ENCODE measurements around the gene FANCG. TPM values are rescaled to one million over a fixed set of nuclear protein-coding genes. Genes with fewer than 3 reads are reported as not detected.

FANCG gene
- total RNA-seq, 1 donor from 2014 or later, result 8.7 TPM

GRCh38 chr9:35104586-35104985 is 24.8 kb upstream of the FANCG start:
- DNase-seq (ENCODE audit: low read depth), result no peak

GRCh38 chr9:35103660-35104191 is 24.0 kb upstream of the FANCG start:
- DNase-seq (ENCODE audit: low read depth), result no peak

DNA sequence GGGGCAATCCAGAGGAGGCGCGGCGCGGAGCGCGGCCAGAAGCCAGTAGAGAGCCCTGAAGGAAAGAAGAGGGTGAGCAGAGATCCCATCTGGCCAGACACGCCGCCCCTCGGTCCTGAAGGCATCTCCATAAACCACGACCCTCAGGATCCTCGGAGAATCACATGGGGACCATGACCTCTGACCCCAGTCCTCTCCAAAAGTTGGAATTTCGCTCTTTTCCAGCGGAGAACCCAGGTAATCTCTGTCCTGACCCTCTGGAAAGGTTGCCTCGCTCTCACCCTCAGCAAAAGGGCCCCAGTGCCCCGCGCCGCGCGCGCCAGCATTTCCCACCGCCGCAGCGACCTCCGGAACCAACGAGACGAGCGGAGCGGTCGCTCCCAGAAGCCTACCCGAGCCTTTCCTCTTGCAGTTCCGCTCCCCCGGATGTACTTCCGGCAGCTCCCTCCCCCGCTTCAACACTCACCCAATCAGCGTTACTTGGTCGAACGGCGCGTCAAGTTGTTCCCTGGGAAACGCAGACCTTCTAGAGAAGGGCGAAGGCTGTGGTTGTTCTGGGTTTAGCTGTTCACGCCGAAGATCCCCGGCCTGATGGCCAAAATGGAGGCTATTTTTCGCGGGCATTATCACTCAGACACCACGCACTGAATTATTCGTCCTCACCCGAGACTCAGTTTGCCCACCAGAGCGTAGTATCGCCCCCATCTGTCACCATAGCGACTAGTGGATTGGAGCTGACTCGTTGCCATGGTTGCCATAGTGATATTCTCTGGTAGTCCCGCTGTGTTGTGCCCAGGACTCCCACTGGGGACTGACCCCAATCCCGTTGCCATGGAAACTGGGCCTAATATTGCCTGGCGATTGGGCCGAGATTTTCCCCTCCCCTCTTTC is 23.3 kb upstream of the FANCG start, which contains the start of gene STOML2:
TSS of gene STOML2 (minus strand) at position 363 of the 891 bp plus-strand sequence. CDS start at position 326, 37 bp downstream.
- DNase-seq (ENCODE audit: low read depth), result peak; percentile 97

DNA sequence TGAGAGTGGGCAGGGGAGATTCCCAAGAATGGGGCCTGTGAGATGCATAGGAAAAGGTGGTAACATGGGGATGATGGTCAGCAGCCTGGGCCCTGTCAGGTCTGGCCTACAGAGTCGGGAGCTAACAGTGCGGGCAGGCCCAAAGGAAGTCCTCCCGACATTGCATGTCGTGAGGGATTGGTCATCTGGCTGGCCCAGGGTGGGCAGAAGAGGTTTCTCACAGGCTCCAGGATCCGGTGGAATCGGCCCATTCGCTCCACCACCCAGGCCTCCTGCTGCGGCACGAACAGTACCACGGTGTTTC is 22.7 kb upstream of the FANCG start:
- DNase-seq (ENCODE audit: low read depth), result no peak

DNA sequence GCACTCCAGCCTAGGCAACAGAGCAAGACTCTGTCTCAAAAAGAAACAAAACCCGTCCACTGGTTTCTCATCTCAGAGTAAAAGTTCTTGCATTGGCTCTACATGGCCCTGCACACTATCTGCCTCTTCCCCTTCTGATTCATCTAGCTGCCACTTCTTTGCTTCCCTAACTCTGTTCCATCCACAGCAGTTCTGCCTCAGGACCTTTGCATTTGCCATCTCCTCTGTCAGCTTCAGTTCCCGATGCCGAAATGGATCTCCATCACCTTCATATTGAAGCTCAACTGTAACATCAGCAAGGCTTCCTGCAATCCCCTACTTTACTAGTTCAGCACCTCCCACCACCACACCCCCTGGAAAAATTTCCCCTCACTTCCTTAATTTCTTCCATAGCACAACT is 17.8 kb upstream of the FANCG start:
- no peak for DNase-seq (ENCODE audit: low read depth)

DNA sequence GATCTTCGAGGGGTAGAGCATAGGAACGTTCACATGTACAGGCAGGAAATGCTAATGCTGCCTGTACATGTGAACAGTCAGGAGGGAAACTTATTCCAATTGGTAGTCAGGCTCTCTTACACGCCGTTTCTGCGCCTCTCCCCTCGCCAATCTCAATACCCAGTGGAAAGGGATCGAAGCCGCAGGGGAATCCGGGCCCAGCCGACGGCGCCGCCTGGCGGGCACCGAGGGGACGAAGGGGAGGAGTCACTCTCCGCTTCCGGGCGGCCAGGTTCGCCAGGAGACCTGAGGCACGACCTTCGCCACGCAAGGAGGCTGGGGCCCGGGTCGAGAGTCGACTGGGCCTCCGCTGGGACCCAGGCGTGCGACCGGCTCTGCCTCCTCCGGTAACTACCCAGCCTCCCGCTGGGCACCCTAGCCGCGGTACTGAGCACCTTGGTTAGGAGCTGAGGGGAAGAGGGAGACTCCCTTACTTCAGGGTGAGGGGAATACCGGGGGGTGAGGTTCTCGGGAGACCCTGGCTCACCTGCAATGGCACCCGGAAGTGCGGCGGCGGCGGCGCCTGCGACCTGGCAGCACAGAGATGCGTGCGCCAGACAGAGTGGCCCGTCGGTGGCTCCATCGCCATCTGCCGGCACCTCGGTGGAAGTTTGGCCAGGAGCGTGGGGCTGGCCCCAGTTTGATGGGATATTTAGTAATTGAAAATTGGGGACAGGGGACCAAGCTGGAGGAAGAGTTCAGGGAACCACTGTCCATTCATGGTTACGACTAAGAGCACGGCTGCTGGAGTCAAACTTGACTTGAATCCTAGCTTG is 16.5 kb upstream of the FANCG start, which contains the start of gene PIGO:
TSS of gene PIGO (minus strand) at position 557 of the 815 bp plus-strand sequence. CDS start 1,026 bp downstream, outside the sequence.
- DNase-seq (ENCODE audit: low read depth), result peak; percentile 82

GRCh38 chr9:35091536-35091935 is 11.8 kb upstream of the FANCG start:
- no peak for DNase-seq (ENCODE audit: low read depth)

DNA sequence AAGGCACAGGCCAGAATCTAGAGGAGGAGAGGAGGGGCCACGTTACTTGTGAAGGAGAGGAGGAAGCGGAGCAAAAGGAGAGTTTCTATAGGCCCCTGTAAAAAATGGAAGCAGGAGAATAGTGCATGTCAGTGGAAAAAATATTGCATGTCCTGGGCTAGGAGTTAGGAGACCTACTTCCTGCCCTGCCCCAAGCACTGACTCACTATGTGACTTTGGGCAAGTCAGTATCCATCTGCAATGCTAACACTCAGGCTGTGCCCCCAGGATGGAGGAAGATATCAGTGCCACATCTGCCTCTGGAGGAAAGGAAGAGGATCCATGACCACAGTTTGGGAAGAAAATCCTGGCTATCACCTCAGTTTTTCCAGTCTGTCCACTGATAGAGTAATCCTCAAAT is 9.7 kb upstream of the FANCG start:
- DNase-seq (ENCODE audit: low read depth), result no peak

GRCh38 chr9:35085078-35085477 is 5.3 kb upstream of the FANCG start:
- no peak for DNase-seq (ENCODE audit: low read depth)

DNA sequence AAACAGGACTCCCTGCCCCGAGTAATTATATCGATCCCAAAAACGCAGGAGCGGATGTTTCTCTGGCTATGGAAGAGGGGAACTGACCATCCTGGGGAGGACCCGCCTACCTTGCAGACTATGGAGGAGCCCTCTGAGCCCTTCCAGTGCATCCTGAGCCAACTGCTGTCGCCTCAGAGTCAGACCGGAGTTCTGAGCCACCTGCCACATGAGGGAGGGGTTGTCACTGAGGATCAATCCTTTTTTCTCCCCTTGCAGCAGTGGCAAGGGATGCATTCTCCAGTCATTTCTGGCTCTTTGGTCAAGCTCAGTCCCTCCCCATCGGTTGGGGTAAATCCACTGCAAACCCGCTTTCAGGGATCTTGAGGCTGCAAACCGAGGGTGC is 709 bp downstream of the FANCG start:
- DNase-seq (ENCODE audit: low read depth), result no peak

- no peak for DNase-seq (ENCODE audit: low read depth)
These were observed 1.7 kb downstream of the FANCG start for GRCh38 chr9:35078066-35078465.

GRCh38 chr9:35076848-35077247 is 2.9 kb downstream of the FANCG start:
- DNase-seq (ENCODE audit: low read depth), result no peak

- DNase-seq (ENCODE audit: low read depth), result no peak
These were observed 4.4 kb downstream of the FANCG start for GRCh38 chr9:35075358-35075757.

GRCh38 chr9:35074791-35075190 is 5.0 kb downstream of the FANCG start:
- no peak for DNase-seq (ENCODE audit: low read depth)

GRCh38 chr9:35074141-35074540 is 5.6 kb downstream of the FANCG start:
- DNase-seq (ENCODE audit: low read depth), result no peak

DNA sequence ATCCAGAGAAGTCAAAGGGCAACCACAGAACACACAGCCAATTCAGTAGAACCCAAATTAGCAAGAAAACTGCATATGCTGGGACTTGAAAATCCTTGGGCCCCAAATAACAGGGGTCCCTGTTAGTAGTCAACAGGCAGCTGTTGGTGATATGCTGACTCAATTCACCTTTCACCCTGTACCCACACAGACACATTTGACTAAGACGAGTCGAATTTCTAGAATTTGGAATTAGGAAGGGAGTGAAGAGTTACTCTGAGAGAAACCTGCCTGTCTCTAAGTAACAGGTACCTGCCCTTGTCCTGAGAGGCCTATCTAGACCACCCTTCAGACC is 6.5 kb downstream of the FANCG start:
- DNase-seq (ENCODE audit: low read depth), result no peak

- peak; percentile 100 for DNase-seq (ENCODE audit: low read depth)
These were observed 7.1 kb downstream of the FANCG start, which contains the start of gene VCP for GRCh38 chr9:35072461-35073278. VCP (minus strand) TSS chr9:35072625; CDS start chr9:35072353, 272 bp downstream.

GRCh38 chr9:35071814-35072460 is 7.8 kb downstream of the FANCG start:
- DNase-seq (ENCODE audit: low read depth), result peak; percentile 85

DNA sequence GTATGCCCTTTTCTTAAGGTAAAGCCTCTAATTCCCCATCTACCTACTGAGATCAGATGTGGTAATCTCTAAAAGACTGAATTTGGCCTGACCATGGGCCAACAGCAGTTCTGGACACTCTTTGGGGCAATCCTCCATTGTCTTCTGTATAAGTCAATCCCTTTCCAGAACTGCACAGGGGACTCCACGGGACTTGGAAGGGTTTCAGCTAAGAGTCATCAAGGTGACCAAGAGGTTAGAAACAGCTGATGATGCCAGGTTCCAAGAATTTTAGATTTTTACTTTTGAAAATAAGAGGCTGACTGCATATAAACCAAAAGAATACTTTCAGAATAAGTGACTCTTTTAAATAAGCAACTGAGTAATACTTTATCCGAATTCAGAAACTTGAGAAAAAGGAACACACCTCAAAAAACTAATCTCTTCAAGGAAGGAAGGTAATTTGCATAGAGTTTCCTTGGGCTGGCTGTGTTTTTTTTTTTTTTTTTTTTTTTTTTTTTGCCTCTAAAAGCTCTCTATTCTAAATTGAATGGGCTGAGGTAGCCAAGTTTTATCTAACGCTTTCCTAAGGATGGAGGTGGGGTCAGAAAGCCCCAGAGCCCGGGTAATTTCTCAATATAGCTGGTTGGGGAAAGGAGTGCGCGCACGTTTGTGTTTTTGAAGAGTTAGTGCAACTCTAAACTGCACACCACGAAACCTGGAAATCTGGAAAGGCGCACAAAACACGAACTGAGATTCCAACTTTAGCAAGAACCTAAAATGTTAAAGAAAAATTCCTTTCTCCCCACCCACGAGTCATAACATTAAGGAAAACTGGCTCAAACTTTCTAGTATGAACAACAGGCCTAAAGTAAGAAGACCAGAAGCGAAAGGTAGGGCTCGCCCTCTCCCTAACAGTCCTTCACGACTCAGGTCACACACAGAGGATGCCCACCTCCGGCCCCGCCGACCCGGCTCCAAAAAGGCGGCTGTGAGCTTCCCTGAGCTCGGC is 8.6 kb downstream of the FANCG start:
- DNase-seq (ENCODE audit: low read depth), result peak; percentile 35

All from myocyte (in vitro differentiated cells).